ENCODE data around the gene STEAP1.

GRCh38 chr7:90166153-90166552, 11.9 kb downstream of the STEAP1 start:
- TF ChIP-seq, protein P1, sequence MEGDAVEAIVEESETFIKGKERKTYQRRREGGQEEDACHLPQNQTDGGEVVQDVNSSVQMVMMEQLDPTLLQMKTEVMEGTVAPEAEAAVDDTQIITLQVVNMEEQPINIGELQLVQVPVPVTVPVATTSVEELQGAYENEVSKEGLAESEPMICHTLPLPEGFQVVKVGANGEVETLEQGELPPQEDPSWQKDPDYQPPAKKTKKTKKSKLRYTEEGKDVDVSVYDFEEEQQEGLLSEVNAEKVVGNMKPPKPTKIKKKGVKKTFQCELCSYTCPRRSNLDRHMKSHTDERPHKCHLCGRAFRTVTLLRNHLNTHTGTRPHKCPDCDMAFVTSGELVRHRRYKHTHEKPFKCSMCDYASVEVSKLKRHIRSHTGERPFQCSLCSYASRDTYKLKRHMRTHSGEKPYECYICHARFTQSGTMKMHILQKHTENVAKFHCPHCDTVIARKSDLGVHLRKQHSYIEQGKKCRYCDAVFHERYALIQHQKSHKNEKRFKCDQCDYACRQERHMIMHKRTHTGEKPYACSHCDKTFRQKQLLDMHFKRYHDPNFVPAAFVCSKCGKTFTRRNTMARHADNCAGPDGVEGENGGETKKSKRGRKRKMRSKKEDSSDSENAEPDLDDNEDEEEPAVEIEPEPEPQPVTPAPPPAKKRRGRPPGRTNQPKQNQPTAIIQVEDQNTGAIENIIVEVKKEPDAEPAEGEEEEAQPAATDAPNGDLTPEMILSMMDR (conservative IDR thresholded peaks at IDR 0.05; ENCODE audit: low read depth, low read length) = no peak
- no peak for TF ChIP-seq EZH2 (IDR thresholded peaks at IDR 0.05; ENCODE audit: low read length, unreplicated experiment)

Measured in PC-3 (cell line).